ENCODE data around the gene HOXA6.

The HOXA6 gene

GRCh38 chr7:27124096-27124901, 23.3 kb downstream of the HOXA6 start:
- no peak for TF ChIP-seq CTCF (IDR thresholded peaks at IDR 0.05)
- no peak overlapping the region for H3K4me3 ChIP-seq
- no peak overlapping the region for H3K27ac ChIP-seq
- peak; percentile 59 for DNase-seq (ENCODE audit: low spot score)

- H3K4me3 ChIP-seq = no peak overlapping the region
- no peak overlapping the region for H3K27ac ChIP-seq
- TF ChIP-seq CTCF (IDR thresholded peaks at IDR 0.05) = no peak
- DNase-seq (ENCODE audit: low spot score) = peak; percentile 52
These were observed 24.0 kb downstream of the HOXA6 start for GRCh38 chr7:27123477-27124053.

- peak; percentile 50 for DNase-seq (ENCODE audit: low spot score)
- no peak overlapping the region for H3K27ac ChIP-seq
- H3K4me3 ChIP-seq = no peak overlapping the region
- no peak for TF ChIP-seq CTCF (IDR thresholded peaks at IDR 0.05)
These were observed 24.5 kb downstream of the HOXA6 start for GRCh38 chr7:27123007-27123476.

GRCh38 chr7:27122077-27122910, 25.3 kb downstream of the HOXA6 start:
- peak; percentile 62 for DNase-seq (ENCODE audit: low spot score)
- H3K4me3 ChIP-seq = no peak overlapping the region
- H3K27ac ChIP-seq = peak overlapping the region in 1 of 2 donors; percentile 3
- TF ChIP-seq CTCF (IDR thresholded peaks at IDR 0.05) = no peak

GRCh38 chr7:27121684-27122076, 25.9 kb downstream of the HOXA6 start:
- Histone ChIP-seq H3K27ac (no peak overlapping the region), H3K4me3 (no peak overlapping the region)
- TF ChIP-seq CTCF (IDR thresholded peaks at IDR 0.05) = no peak
- no peak for DNase-seq (ENCODE audit: low spot score)

- no peak overlapping the region for H3K4me3 ChIP-seq
- no peak for TF ChIP-seq CTCF (IDR thresholded peaks at IDR 0.05)
- H3K27ac ChIP-seq = no peak overlapping the region
- DNase-seq (ENCODE audit: low spot score) = no peak
These were observed 28.1 kb downstream of the HOXA6 start for GRCh38 chr7:27119412-27119911.
